H1 (cell line): ENCODE results near the gene CCDC9B.

ENCODE experiments used
- ASH2L ChIP-seq: fragments of 200-600, 300-600 bp; sonication (generic); IDR thresholded peaks from one replicate; pipeline ENCODE4 v1.7.1; 2017; ENCODE audit warnings: low read length
- ATF3 ChIP-seq: IDR thresholded peaks from 2 replicates; pipeline ENCODE4 v1.6.1; 2011; ENCODE audit warnings: low read depth, mild to moderate bottlenecking, low read length; ENCODE audit not compliant: insufficient read depth
- BCL11A ChIP-seq, 2 experiments: IDR thresholded peaks; one replicate each; pipeline ENCODE4 v1.6.1; 2011; ENCODE audit warnings: low read depth in 2 of 2, low read length in 2 of 2, mild to moderate bottlenecking in 2 of 2
- CEBPB ChIP-seq: IDR thresholded peaks from 2 replicates; pipeline ENCODE4 v1.6.1; 2012; ENCODE audit warnings: low read depth, low read length
- CHD1 ChIP-seq: IDR thresholded peaks from 2 replicates; pipeline ENCODE4 v1.6.1; 2012; ENCODE audit warnings: low read depth, low read length, improper control_type of control experiment
- CREB1 ChIP-seq: IDR thresholded peaks from 2 replicates; pipeline ENCODE4 v1.6.1; 2012; ENCODE audit warnings: inconsistent platforms
- JUND ChIP-seq: IDR thresholded peaks from 2 replicates; pipeline ENCODE4 v1.6.1; 2011; ENCODE audit warnings: mild to moderate bottlenecking, improper control_type of control experiment, low read length
- NANOG ChIP-seq: IDR thresholded peaks from 2 replicates; pipeline ENCODE4 v1.6.1; 2011; ENCODE audit warnings: low read length, low read depth, mild to moderate bottlenecking, inconsistent platforms; ENCODE audit not compliant: insufficient read depth, poor library complexity, severe bottlenecking
- SP1 ChIP-seq: IDR thresholded peaks from 2 replicates; pipeline ENCODE4 v1.6.1; 2011; ENCODE audit warnings: low read depth, low read length
- YY1 ChIP-seq: IDR thresholded peaks from 2 replicates; pipeline ENCODE4 v1.6.1; 2011; ENCODE audit warnings: low read depth, mild to moderate bottlenecking, low read length
- ZNF274 ChIP-seq: IDR thresholded peaks from 2 replicates; pipeline ENCODE4 v1.7.0; 2012; ENCODE audit warnings: low read length, borderline replicate concordance; ENCODE audit errors: extremely low read depth
- TF ChIP-seq, protein P1 (sequence below), 3 experiments: IDR thresholded peaks; 1 replicate in 2 of 3; 2 replicates in 1 of 3; pipeline versions ENCODE4 v1.5.1 to v1.6.1; 2011; ENCODE audit warnings: low read length in 3 of 3, mild to moderate bottlenecking in 3 of 3, inconsistent platforms in 2 of 3, low read depth in 1 of 3, moderate library complexity in 1 of 3; ENCODE audit not compliant: insufficient read depth in 1 of 3; ENCODE audit errors: control extremely low read depth in 1 of 3
- TF ChIP-seq, protein P2 (sequence below): IDR thresholded peaks from 2 replicates; pipeline ENCODE4 v1.6.1; 2011; ENCODE audit warnings: low read length, improper control_type of control experiment

DNA sequence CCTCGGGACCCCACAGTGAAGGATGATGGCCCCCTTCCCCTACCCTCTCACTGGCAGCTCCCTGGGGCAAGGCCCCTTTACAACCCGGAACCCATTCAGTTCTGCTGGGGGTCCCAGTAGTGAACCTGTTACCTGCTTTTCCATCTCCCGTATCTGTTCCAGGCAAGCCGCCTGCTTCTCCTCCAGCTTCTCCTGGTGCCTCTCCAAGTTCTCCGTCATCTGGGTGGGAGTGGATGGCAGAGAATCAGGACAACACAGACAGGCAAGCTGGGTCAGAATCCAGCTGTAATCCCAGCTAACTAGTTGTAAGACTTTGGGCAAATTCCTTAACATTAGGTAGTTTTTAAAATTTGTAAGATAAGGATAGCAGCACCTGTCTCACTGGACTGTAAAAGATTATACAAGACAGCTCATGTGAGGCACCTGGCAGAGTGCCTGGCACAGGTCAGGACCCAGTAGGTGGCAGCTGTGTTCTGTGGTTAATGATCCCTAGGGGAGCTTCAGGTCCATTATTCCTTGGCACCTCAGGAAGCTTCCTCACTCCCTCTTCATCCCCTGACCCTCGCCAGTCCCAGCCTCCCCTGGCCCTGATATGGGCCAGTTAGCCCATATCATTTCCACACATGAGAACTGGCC is 51.5 kb downstream of the CCDC9B start:
- no peak for TF ChIP-seq SP1
- TF ChIP-seq ATF3: no peak
- no peak for TF ChIP-seq YY1
- TF ChIP-seq ASH2L: no peak
- TF ChIP-seq, protein P1, sequence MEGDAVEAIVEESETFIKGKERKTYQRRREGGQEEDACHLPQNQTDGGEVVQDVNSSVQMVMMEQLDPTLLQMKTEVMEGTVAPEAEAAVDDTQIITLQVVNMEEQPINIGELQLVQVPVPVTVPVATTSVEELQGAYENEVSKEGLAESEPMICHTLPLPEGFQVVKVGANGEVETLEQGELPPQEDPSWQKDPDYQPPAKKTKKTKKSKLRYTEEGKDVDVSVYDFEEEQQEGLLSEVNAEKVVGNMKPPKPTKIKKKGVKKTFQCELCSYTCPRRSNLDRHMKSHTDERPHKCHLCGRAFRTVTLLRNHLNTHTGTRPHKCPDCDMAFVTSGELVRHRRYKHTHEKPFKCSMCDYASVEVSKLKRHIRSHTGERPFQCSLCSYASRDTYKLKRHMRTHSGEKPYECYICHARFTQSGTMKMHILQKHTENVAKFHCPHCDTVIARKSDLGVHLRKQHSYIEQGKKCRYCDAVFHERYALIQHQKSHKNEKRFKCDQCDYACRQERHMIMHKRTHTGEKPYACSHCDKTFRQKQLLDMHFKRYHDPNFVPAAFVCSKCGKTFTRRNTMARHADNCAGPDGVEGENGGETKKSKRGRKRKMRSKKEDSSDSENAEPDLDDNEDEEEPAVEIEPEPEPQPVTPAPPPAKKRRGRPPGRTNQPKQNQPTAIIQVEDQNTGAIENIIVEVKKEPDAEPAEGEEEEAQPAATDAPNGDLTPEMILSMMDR (IDR thresholded peaks at IDR 0.05; ENCODE audit: control extremely low read depth in 1 of 3, insufficient read depth in 1 of 3, low read depth in 1 of 3, low read length in 3 of 3): no peak
- TF ChIP-seq, protein P2, sequence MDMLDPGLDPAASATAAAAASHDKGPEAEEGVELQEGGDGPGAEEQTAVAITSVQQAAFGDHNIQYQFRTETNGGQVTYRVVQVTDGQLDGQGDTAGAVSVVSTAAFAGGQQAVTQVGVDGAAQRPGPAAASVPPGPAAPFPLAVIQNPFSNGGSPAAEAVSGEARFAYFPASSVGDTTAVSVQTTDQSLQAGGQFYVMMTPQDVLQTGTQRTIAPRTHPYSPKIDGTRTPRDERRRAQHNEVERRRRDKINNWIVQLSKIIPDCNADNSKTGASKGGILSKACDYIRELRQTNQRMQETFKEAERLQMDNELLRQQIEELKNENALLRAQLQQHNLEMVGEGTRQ: no peak
- TF ChIP-seq CHD1: no peak
- no peak for TF ChIP-seq BCL11A (IDR thresholded peaks at IDR 0.05; ENCODE audit: low read depth in 2 of 2, low read length in 2 of 2)
- TF ChIP-seq NANOG: no peak
- TF ChIP-seq CEBPB: no peak
- TF ChIP-seq JUND: no peak
- TF ChIP-seq CREB1: no peak
- no peak for TF ChIP-seq ZNF274
